CD4-positive, alpha-beta memory T cell (primary cell): Measurements from ENCODE around the gene GJD3. TPM values are rescaled to one million over a fixed set of nuclear protein-coding genes. Genes with fewer than 3 reads are reported as not detected.

Experiments used
- CTCF ChIA-PET: fragments of 350-600 bp; sonication (Branson Sonifier 250); formaldehyde crosslinking; loops from one replicate; lab custom pipeline; 2021; ENCODE audit warnings: inconsistent platforms; ENCODE audit not compliant: partially characterized antibody; lab: Charles Lee
- POLR2A ChIA-PET: fragments of 350-600 bp; sonication (Branson Sonifier 250); formaldehyde crosslinking; loops from one replicate; lab custom pipeline; 2021; ENCODE audit not compliant: partially characterized antibody; lab: Charles Lee
- DNase-seq, 5 donors: peaks; one replicate each; pipeline versions ENCODE4 v3.0.0 to v3.0.0-alpha.2; 2020 to 2022; ENCODE audit warnings: mixed read lengths in 1 of 5
- H3K27ac ChIP-seq: one replicate; pipeline ENCODE4 v1.7.0; 2013; ENCODE audit warnings: low read depth, low read length
- H3K27me3 ChIP-seq: 2 replicates; pipeline ENCODE4 v1.7.0; 2013; ENCODE audit warnings: mild to moderate bottlenecking, low read length, moderate library complexity; ENCODE audit not compliant: insufficient read depth
- H3K36me3 ChIP-seq: 2 replicates; pipeline ENCODE4 v1.7.0; 2013; ENCODE audit warnings: mild to moderate bottlenecking, low read length, moderate library complexity; ENCODE audit not compliant: insufficient read depth
- H3K4me1 ChIP-seq: 2 replicates; pipeline ENCODE4 v1.7.0; 2013; ENCODE audit warnings: mild to moderate bottlenecking, low read length, moderate library complexity; ENCODE audit not compliant: insufficient read depth
- H3K4me3 ChIP-seq, 2 donors: one replicate each; pipeline ENCODE4 v1.7.0; 2013; ENCODE audit warnings: low read length in 2 of 2, mild to moderate bottlenecking in 1 of 2
- H3K9me3 ChIP-seq, 2 donors: one replicate each; pipeline ENCODE4 v1.7.0; 2013; ENCODE audit warnings: low read length in 2 of 2, control low read depth in 1 of 2; ENCODE audit not compliant: control insufficient read depth in 1 of 2
- H3K27ac Mint-ChIP-seq, 7 donors: one replicate each; pipeline ENCODE4 v1.8.0; 2020 to 2021; ENCODE audit warnings: mixed read lengths in 7 of 7, mild to moderate bottlenecking in 6 of 7, inconsistent platforms in 3 of 7, moderate library complexity in 3 of 7
- H3K27me3 Mint-ChIP-seq, 2 donors: one replicate each; pipeline ENCODE4 v1.8.0; 2020 to 2021; ENCODE audit warnings: mixed read lengths in 2 of 2
- H3K36me3 Mint-ChIP-seq, 2 donors: one replicate each; pipeline ENCODE4 v1.8.0; 2020 to 2021; ENCODE audit warnings: mixed read lengths in 2 of 2, inconsistent platforms in 1 of 2, mild to moderate bottlenecking in 1 of 2
- H3K4me1 Mint-ChIP-seq, 4 donors: one replicate each; pipeline ENCODE4 v1.8.0; 2020 to 2021; ENCODE audit warnings: mixed read lengths in 4 of 4, mild to moderate bottlenecking in 1 of 4
- H3K4me3 Mint-ChIP-seq, 8 donors: one replicate each; pipeline ENCODE4 v1.8.0; 2020 to 2021; ENCODE audit warnings: mixed read lengths in 8 of 8, mild to moderate bottlenecking in 7 of 8, moderate library complexity in 6 of 8, inconsistent platforms in 3 of 8
- H3K9me3 Mint-ChIP-seq, 8 donors: one replicate each; pipeline ENCODE4 v1.8.0; 2020 to 2021; ENCODE audit warnings: mixed read lengths in 8 of 8, mild to moderate bottlenecking in 5 of 8, inconsistent platforms in 3 of 8, moderate library complexity in 1 of 8
- intact Hi-C: fragments of 100-400 bp; cut with micrococcal nuclease; formaldehyde crosslinking; loops from one replicate; pipeline ENCODE4 v1.15.1; 2023
- polyA plus RNA-seq, 2 donors: library from polyadenylated mRNA; unstranded; fragments of 300-500 nt; fragmentation: Illumina TruSeq; gene quantifications; one replicate each; pipeline ENCODE4 v1.2.3, GENCODE V29; 2021
- total RNA-seq, 2 experiments: library from RNA; stranded (reverse); gene quantifications; one replicate each; pipeline ENCODE4 v1.2.3, GENCODE V29; 2021

Gene GJD3
- total and polyA plus RNA-seq, 4 experiments from 2014 or later: not detected

- H3K36me3 ChIP-seq: peaks cover 14% of the 10 kb centered on the region
- peak; percentile 80 to 85 (median 82) for DNase-seq
- ChIA-PET CTCF (interaction anchor here (0.8 to 10.0 kb wide), 17 partner anchors 10 to 369 kb away, joined by 3 to 573 read pairs (median 5); partner anchors contain the start of genes RARA and TOP2A), POLR2A (interaction anchor here (1.1 to 29.0 kb wide), 5 partner anchors 44 to 189 kb away, joined by 4 to 1054 read pairs (median 5); partner anchors contain the start of genes IGFBP4 and RARA)
- Mint-ChIP-seq H3K4me3 (peak overlapping the region in 3 of 8 donors; percentile 13 to 52 (median 48)), H3K9me3 (no peaks in the 10 kb centered on the region), H3K36me3 (peaks cover 3 to 13% of the 10 kb centered on the region in 2 donors), H3K27ac (peak overlapping the region in 6 of 7 donors; percentile 37 to 91 (median 78)), H3K4me1 (peaks cover 5 to 18% (median 6%) of the 10 kb centered on the region in 4 donors), H3K27me3 (peaks cover 0 to 7% of the 10 kb centered on the region in 2 donors)
- H3K9me3 ChIP-seq: no peaks in the 10 kb centered on the region
- H3K27me3 ChIP-seq: no peaks in the 10 kb centered on the region
- intact Hi-C loops: loop anchor here (1.0 to 5.0 kb wide), 7 partner anchors 14 to 264 kb away; partner anchors contain the start of genes IGFBP4 and TOP2A
- H3K4me3 ChIP-seq: no peak overlapping the region
- no peak overlapping the region for H3K27ac ChIP-seq
- peaks cover 16% of the 10 kb centered on the region for H3K4me1 ChIP-seq
Measured at GRCh38 chr17:40358323-40359038, 6.1 kb downstream of the GJD3 start.

- no peak overlapping the region for H3K27ac ChIP-seq
- Mint-ChIP-seq H3K9me3 (no peaks in the 10 kb centered on the region), H3K4me3 (no peak overlapping the region), H3K4me1 (peaks cover 10 to 22% (median 11%) of the 10 kb centered on the region in 4 donors), H3K27ac (peak overlapping the region in 3 of 7 donors; percentile 64 to 79 (median 65)), H3K27me3 (peaks cover 0 to 6% of the 10 kb centered on the region in 2 donors), H3K36me3 (peaks cover 7 to 25% of the 10 kb centered on the region in 2 donors)
- intact Hi-C loops: loop anchor here (5.0 kb wide), 2 partner anchors 40 to 265 kb away; no protein-coding TSS in a partner anchor
- POLR2A ChIA-PET: interaction anchor here (0.5 to 29.0 kb wide), 7 partner anchors 43 to 290 kb away, joined by 3 to 1054 read pairs (median 5); partner anchors contain the start of genes IGFBP4, RARA, SMARCE1 and TOP2A
- H3K27me3 ChIP-seq: no peaks in the 10 kb centered on the region
- CTCF ChIA-PET: interaction anchor here (0.6 to 10.0 kb wide), 16 partner anchors 8 to 1552 kb away, joined by 3 to 573 read pairs (median 5); partner anchors contain the start of gene RARA
- no peak for DNase-seq
- no peaks in the 10 kb centered on the region for H3K9me3 ChIP-seq
- H3K4me3 ChIP-seq: no peak overlapping the region
- H3K36me3 ChIP-seq: peaks cover 23% of the 10 kb centered on the region
- H3K4me1 ChIP-seq: peaks cover 12% of the 10 kb centered on the region
Measured at GRCh38 chr17:40356990-40357881, 7.3 kb downstream of the GJD3 start.

GRCh38 chr17:40355804-40356758, 8.5 kb downstream of the GJD3 start:
- H3K36me3 ChIP-seq: peaks cover 29% of the 10 kb centered on the region
- peaks cover 9% of the 10 kb centered on the region for H3K4me1 ChIP-seq
- Mint-ChIP-seq H3K27me3 (peaks cover 0 to 4% of the 10 kb centered on the region in 2 donors), H3K4me3 (no peak overlapping the region), H3K36me3 (peaks cover 9 to 32% of the 10 kb centered on the region in 2 donors), H3K9me3 (no peaks in the 10 kb centered on the region), H3K27ac (peak overlapping the region in 2 of 7 donors; percentile 68 to 73), H3K4me1 (peaks cover 11 to 25% (median 12%) of the 10 kb centered on the region in 4 donors)
- intact Hi-C loops: loop anchor here (1.0 to 5.0 kb wide), 3 partner anchors 41 to 266 kb away; no protein-coding TSS in a partner anchor
- H3K27ac ChIP-seq: no peak overlapping the region
- DNase-seq: no peak
- ChIA-PET CTCF (interaction anchor here (1.1 to 10.0 kb wide), 20 partner anchors 15 to 204 kb away, joined by 3 to 573 read pairs (median 7); partner anchors contain the start of gene RARA), POLR2A (interaction anchor here (0.5 to 29.0 kb wide), 6 partner anchors 11 to 291 kb away, joined by 3 to 1054 read pairs (median 10); partner anchors contain the start of genes RARA and SMARCE1)
- H3K9me3 ChIP-seq: no peaks in the 10 kb centered on the region
- no peaks in the 10 kb centered on the region for H3K27me3 ChIP-seq
- H3K4me3 ChIP-seq: no peak overlapping the region

DNA sequence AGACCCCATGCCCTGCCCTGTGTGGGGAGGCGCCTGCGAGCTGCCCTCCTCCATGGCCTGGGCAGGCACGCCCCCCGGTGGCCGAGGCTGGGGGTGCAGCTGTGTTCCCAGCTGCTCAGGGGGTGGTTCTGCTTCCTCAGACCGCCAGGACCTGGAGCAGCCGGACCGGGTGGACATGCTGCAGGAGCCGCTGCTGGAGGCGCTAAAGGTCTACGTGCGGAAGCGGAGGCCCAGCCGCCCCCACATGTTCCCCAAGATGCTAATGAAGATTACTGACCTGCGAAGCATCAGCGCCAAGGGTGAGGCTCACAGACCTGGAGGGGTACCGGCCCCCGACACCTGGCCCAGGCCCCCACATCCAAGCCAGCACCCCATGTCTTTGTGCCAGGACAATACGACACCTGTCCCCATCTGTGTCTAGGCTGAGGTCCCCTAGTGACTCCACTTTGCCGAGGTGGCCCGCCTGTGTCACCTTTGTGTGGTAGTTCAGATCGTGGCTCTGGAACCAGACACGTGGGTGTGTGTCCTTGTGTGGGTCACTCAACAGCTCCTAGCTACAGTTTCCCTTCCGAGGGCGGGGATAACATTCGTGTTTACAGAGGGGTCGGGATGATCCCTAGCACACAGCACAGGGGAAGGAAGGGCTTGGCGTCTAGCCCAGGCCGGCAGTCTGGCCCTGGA, 9.3 kb downstream of the GJD3 start:
- Histone ChIP-seq H3K9me3 (no peaks in the 10 kb centered on the region), H3K36me3 (peaks cover 36% of the 10 kb centered on the region), H3K27ac (no peak overlapping the region), H3K4me1 (peaks cover 9% of the 10 kb centered on the region), H3K4me3 (no peak overlapping the region), H3K27me3 (no peaks in the 10 kb centered on the region)
- POLR2A ChIA-PET: interaction anchor here (0.8 to 29.0 kb wide), 7 partner anchors 10 to 178 kb away, joined by 3 to 1054 read pairs (median 4); partner anchors contain the start of genes RARA and TOP2A
- peak; percentile 70 to 81 (median 71) for DNase-seq
- peak overlapping the region in 6 of 7 donors; percentile 29 to 86 (median 46) for H3K27ac Mint-ChIP-seq
- H3K4me1 Mint-ChIP-seq: peaks cover 11 to 25% (median 12%) of the 10 kb centered on the region in 4 donors
- H3K36me3 Mint-ChIP-seq: peaks cover 9 to 34% of the 10 kb centered on the region in 2 donors
- no peak overlapping the region for H3K4me3 Mint-ChIP-seq
- CTCF ChIA-PET: interaction anchor here (0.7 to 10.0 kb wide), 30 partner anchors 11 to 203 kb away, joined by 3 to 573 read pairs (median 7); partner anchors contain the start of genes RARA and TOP2A
- no peaks in the 10 kb centered on the region for H3K27me3 Mint-ChIP-seq
- intact Hi-C loops: loop anchor here (1.0 to 5.0 kb wide), 3 partner anchors 42 to 267 kb away; no protein-coding TSS in a partner anchor
- H3K9me3 Mint-ChIP-seq: no peaks in the 10 kb centered on the region

GRCh38 chr17:40354221-40355122, 10.1 kb downstream of the GJD3 start:
- no peak overlapping the region for H3K27ac ChIP-seq

More at GRCh38 chr17:40354221-40355122, 10.1 kb downstream of the GJD3 start:
- H3K4me1 ChIP-seq: peaks cover 9% of the 10 kb centered on the region
- Mint-ChIP-seq H3K4me1 (peaks cover 11 to 33% (median 14%) of the 10 kb centered on the region in 4 donors), H3K27ac (peak overlapping the region in 6 of 7 donors; percentile 29 to 74 (median 60)), H3K9me3 (no peaks in the 10 kb centered on the region), H3K4me3 (no peak overlapping the region), H3K36me3 (peaks cover 9 to 42% of the 10 kb centered on the region in 2 donors), H3K27me3 (no peaks in the 10 kb centered on the region)
- no peak for DNase-seq
- no peak overlapping the region for H3K4me3 ChIP-seq
- ChIA-PET CTCF (interaction anchor here (0.7 to 10.0 kb wide), 31 partner anchors 10 to 204 kb away, joined by 3 to 573 read pairs (median 6); partner anchors contain the start of genes RARA and TOP2A), POLR2A (interaction anchor here (0.8 to 29.0 kb wide), 7 partner anchors 9 to 179 kb away, joined by 3 to 1054 read pairs (median 4); partner anchors contain the start of genes RARA and TOP2A)
- H3K36me3 ChIP-seq: peaks cover 44% of the 10 kb centered on the region
- intact Hi-C loops: loop anchor here (1.0 to 5.0 kb wide), 3 partner anchors 43 to 268 kb away; no protein-coding TSS in a partner anchor
- no peaks in the 10 kb centered on the region for H3K27me3 ChIP-seq
- no peaks in the 10 kb centered on the region for H3K9me3 ChIP-seq
